GM12878 (cell line): ENCODE measurements around the gene TGDS. TPM values are rescaled to one million over a fixed set of nuclear protein-coding genes. Genes with fewer than 3 reads are reported as not detected.

Experiments
- ATAC-seq: fragments of 200-7000 bp; cut with Tn5 transposase; 3 replicates; pipeline ENCODE4 v1.9.1; 2020; ENCODE audit warnings: mild to moderate bottlenecking, moderate library complexity
- BruUV-seq: library from RNA; stranded (reverse); fragments of 400-500 nt; replicated peaks from 2 replicates; lab custom pipeline; 2021; lab: Mats Ljungman, UMichigan
- CTCF ChIA-PET: fragments of 300-600 bp; sonication (Branson Sonifier 250); formaldehyde crosslinking; extraction: SDS; loops from one replicate; lab custom pipeline; 2021; ENCODE audit warnings: inconsistent platforms; lab: Yijun Ruan, JAX
- POLR2A ChIA-PET: fragments of 350-600 bp; formaldehyde crosslinking; extraction: SDS; loops from one replicate; lab custom pipeline; 2021; ENCODE audit warnings: inconsistent platforms; lab: Charles Lee
- RAD21 ChIA-PET: fragments of 300-600 bp; sonication (Branson Sonifier 250); formaldehyde crosslinking; loops from one replicate; lab custom pipeline; 2023; ENCODE audit warnings: antibody characterized with exemption; ENCODE audit not compliant: unreplicated experiment; lab: Charles Lee
- SMC1A ChIA-PET: fragments of 300-600 bp; sonication (Branson Sonifier 250); formaldehyde crosslinking; loops from one replicate; lab custom pipeline; 2023; ENCODE audit not compliant: unreplicated experiment, uncharacterized antibody; lab: Charles Lee
- DNase-seq: peaks from one replicate; pipeline ENCODE4 v3.0.0-alpha.2; 2011; ENCODE audit warnings: low read depth, low spot score
- FAIRE-seq: peaks from 3 replicates; lab custom pipeline; 2011; peaks lifted over from hg19 to GRCh38; lab: Jason Lieb, UNC
- H2AFZ ChIP-seq: 2 replicates; pipeline ENCODE4 v1.6.0; 2011; ENCODE audit warnings: low read depth, low read length, control low read depth; ENCODE audit not compliant: control insufficient read depth
- H3K27ac ChIP-seq: 2 replicates; pipeline ENCODE4 v1.5.1; 2011; ENCODE audit warnings: control low read depth; ENCODE audit not compliant: control insufficient read depth, insufficient read depth
- H3K27me3 ChIP-seq, 2 experiments: replicated peaks in 1 of 2; 2 replicates each; pipeline versions ENCODE4 v1.6.0 to v1.6.1; 2011; ENCODE audit warnings: low read length in 1 of 2; ENCODE audit not compliant: control insufficient read depth in 2 of 2, insufficient read depth in 2 of 2
- H3K36me3 ChIP-seq, 2 experiments: 2 replicates each; pipeline ENCODE4 v1.5.1; 2011; ENCODE audit warnings: low read length in 1 of 2; ENCODE audit not compliant: control insufficient read depth in 2 of 2, insufficient read depth in 2 of 2
- H3K4me1 ChIP-seq: 2 replicates; pipeline ENCODE4 v1.6.1; 2011; ENCODE audit warnings: mild to moderate bottlenecking, low read length, moderate library complexity, mixed read lengths; ENCODE audit not compliant: control insufficient read depth, insufficient read depth
- H3K4me2 ChIP-seq: 2 replicates; pipeline ENCODE4 v1.6.0; 2011; ENCODE audit warnings: control low read depth; ENCODE audit not compliant: control insufficient read depth, insufficient read depth
- H3K4me3 ChIP-seq: fragments of 200-600 bp; sonication (generic); 2 replicates; pipeline ENCODE4 v1.5.1; 2016
- H3K79me2 ChIP-seq: 2 replicates; pipeline ENCODE4 v1.6.0; 2011; ENCODE audit warnings: low read length; ENCODE audit not compliant: control insufficient read depth, insufficient read depth
- H3K9ac ChIP-seq: 2 replicates; pipeline ENCODE4 v1.8.0; 2011; ENCODE audit warnings: low read length, control low read depth, mixed read lengths; ENCODE audit not compliant: control insufficient read depth, insufficient read depth
- H3K9me3 ChIP-seq: replicated peaks from 3 replicates; pipeline ENCODE4 v1.5.1; 2011; ENCODE audit warnings: mild to moderate bottlenecking, low read length; ENCODE audit not compliant: control insufficient read depth, insufficient read depth
- H4K20me1 ChIP-seq: 2 replicates; pipeline ENCODE4 v1.6.0; 2011; ENCODE audit not compliant: control insufficient read depth, insufficient read depth
- BCLAF1 ChIP-seq: fragments of 450-650 bp; IDR thresholded peaks from 2 replicates; pipeline ENCODE4 v1.6.1; 2017; ENCODE audit warnings: antibody characterized with exemption, mild to moderate bottlenecking, moderate library complexity
- CBX5 ChIP-seq: sonication (generic); IDR thresholded peaks from 2 replicates; pipeline ENCODE4 v1.6.1; 2016; ENCODE audit warnings: low read depth, moderate library complexity, mild to moderate bottlenecking, inconsistent platforms
- CHD2 ChIP-seq: IDR thresholded peaks from 2 replicates; pipeline ENCODE4 v1.6.1; 2011; ENCODE audit warnings: low read depth, low read length, improper control_type of control experiment, borderline replicate concordance
- CREM ChIP-seq: IDR thresholded peaks from 2 replicates; pipeline ENCODE4 v1.6.1; 2014; ENCODE audit warnings: antibody characterized with exemption, low read depth
- E2F4 ChIP-seq: IDR thresholded peaks from 2 replicates; pipeline ENCODE4 v1.6.1; 2012; ENCODE audit warnings: low read depth, low read length, improper control_type of control experiment
- ELK1 ChIP-seq: IDR thresholded peaks from 2 replicates; pipeline ENCODE4 v1.6.1; 2012; ENCODE audit warnings: low read depth, low read length, improper control_type of control experiment
- GABPA ChIP-seq: IDR thresholded peaks from 2 replicates; pipeline ENCODE4 v1.6.1; 2014; ENCODE audit warnings: antibody characterized with exemption, low read depth, mild to moderate bottlenecking, inconsistent platforms
- IRF3 ChIP-seq: fragments of 450-650 bp; IDR thresholded peaks from 2 replicates; pipeline ENCODE4 v1.6.1; 2014; ENCODE audit warnings: mild to moderate bottlenecking
- KLF5 ChIP-seq: fragments of 450-650 bp; IDR thresholded peaks from 2 replicates; pipeline ENCODE4 v1.6.1; 2014; ENCODE audit warnings: mild to moderate bottlenecking; ENCODE audit not compliant: partially characterized antibody
- MAX ChIP-seq: IDR thresholded peaks from 2 replicates; pipeline ENCODE4 v1.6.1; 2012; ENCODE audit warnings: low read depth, low read length, improper control_type of control experiment
- POLR2A ChIP-seq: IDR thresholded peaks from 2 replicates; pipeline ENCODE4 v1.6.1; 2011; ENCODE audit warnings: low read depth, mild to moderate bottlenecking, low read length
- POLR2AphosphoS2 ChIP-seq: IDR thresholded peaks from 2 replicates; pipeline ENCODE4 v1.6.1; 2011; ENCODE audit warnings: low read depth, mild to moderate bottlenecking, low read length, improper control_type of control experiment, moderate library complexity
- TCF3 ChIP-seq: IDR thresholded peaks from 2 replicates; pipeline ENCODE4 v1.6.1; 2012; ENCODE audit warnings: low read depth, mild to moderate bottlenecking, low read length, borderline replicate concordance; ENCODE audit not compliant: insufficient read depth
- WGBS: methylation state at CpG from one replicate; pipeline ENCODE4 v1.1.6; 2016; ENCODE audit warnings: low lambda C conversion rate; ENCODE audit not compliant: insufficient replicate concordance, insufficient coverage; ENCODE audit errors: missing lambda C conversion rate; 5-methylcytosine and 5-hydroxymethylcytosine counted together
- in situ Hi-C: fragments of 300-500 bp; cut with MboI; formaldehyde crosslinking; loops from 9 replicates; pipeline ENCODE4 v1.14.3; 2018; ENCODE audit warnings: mixed read lengths
- intact Hi-C: fragments of 100-400 bp; cut with micrococcal nuclease; formaldehyde crosslinking; loops from one replicate; pipeline ENCODE4 v1.14.2; 2022; ENCODE audit not compliant: unreplicated experiment
- polyA plus RNA-seq, 11 experiments: library from polyadenylated mRNA; depleted of rRNA in 4 of 11; unstranded in 6 of 11; stranded (reverse) in 5 of 11; fragments of >200 nt; fragmentation: Nextera tagmentation in 4 of 11; fragmentation: Illumina TruSeq in 1 of 11; extraction: Ambion mirVana in 4 of 11; extraction: Trizol in 1 of 11; gene quantifications; 1 replicate in 1 of 11; 2 replicates in 10 of 11; pipeline versions ENCODE4 v1.2.1 to v1.2.3, GENCODE V29; 2011 to 2016; ENCODE audit warnings: inconsistent platforms in 2 of 11, missing spikeins in 2 of 11, low read depth in 1 of 11
- total RNA-seq, 4 experiments: library from RNA; depleted of rRNA in 3 of 4; stranded (reverse); fragments of >200 nt in 3 of 4; fragmentation: Illumina TruSeq in 1 of 4; extraction: Trizol in 1 of 4; gene quantifications; 2 replicates each; pipeline versions ENCODE4 v1.2.1 to v1.2.3, GENCODE V29; 2013 to 2021

TGDS gene
- total and polyA plus RNA-seq, 10 of the 15 experiments (the other 5 are each of a cell fraction or from before 2014, with no cell fraction given), result 13.1 to 44.3 (median 23.8) TPM

- no peak for TF ChIP-seq E2F4
These were observed 6.5 kb upstream of the TGDS start (continued) for GRCh38 chr13:94602467-94602866.

GRCh38 chr13:94601446-94602431, 5.8 kb upstream of the TGDS start, which contains the start of gene GPR180:
Gene GPR180 (plus strand): TSS chr13:94601857. CDS start chr13:94601928, 71 bp downstream.
- Histone ChIP-seq H3K4me3 (peak within 1 kb of the TSS; percentile 90), H3K9me3 (peaks cover 2% of the 10 kb centered on the region; the same call in 1 of the 3 replicates), H4K20me1 (no peaks in the 10 kb centered on the region), H3K27ac (peak within 1 kb of the TSS; percentile 80), H3K79me2 (peaks cover 17% of the 10 kb centered on the region), H2AFZ (peak within 1 kb of the TSS; percentile 94), H3K4me2 (peak within 1 kb of the TSS; percentile 84), H3K9ac (peak within 1 kb of the TSS; percentile 80), H3K4me1 (peaks cover 6% of the 10 kb centered on the region; the same call in 1 of the 2 replicates), H3K27me3 (no peaks in the 10 kb centered on the region), H3K36me3 (peaks cover 0 to 5% of the 10 kb centered on the region in 2 experiments; a peak in 1 of 4 replicates)
- DNase-seq (peak; percentile 95), ATAC-seq (peak; percentile 99), FAIRE-seq (peak; percentile 95)
- in situ Hi-C loops (no loop called here), intact Hi-C loops (loop anchor here (1.0 kb wide), 1 partner anchor 52 kb away; no protein-coding TSS in a partner anchor)
- ChIA-PET RAD21 (interaction anchor here (1.6 to 5.5 kb wide), 2 partner anchors 15 to 166 kb away, joined by 4 to 36 read pairs; no protein-coding TSS in a partner anchor), SMC1A (interaction anchor here (1.4 to 2.7 kb wide), 4 partner anchors 8 to 53 kb away, joined by 4 to 14 read pairs (median 6); no protein-coding TSS in a partner anchor), CTCF (interaction anchor here (8.3 kb wide), 1 partner anchor 17 kb away, joined by 102 read pairs; no protein-coding TSS in a partner anchor), POLR2A (interaction anchor here (0.6 to 1.8 kb wide), 7 partner anchors 10 to 365 kb away, joined by 3 to 6 read pairs (median 4); no protein-coding TSS in a partner anchor)
- under 1% methylated on average over 70 of the region's 71 CpGs for WGBS
- BruUV-seq, result no TSS peak
- TF ChIP-seq IRF3 (peak; percentile 71; the same call in 1 of the 2 replicates), ELK1 (no peak), MAX (peak; percentile 99), CHD2 (peak; percentile 84; the same call in 1 of the 2 replicates), GABPA (peak; percentile 14; the same call in 1 of the 2 replicates), CBX5 (0 out of 2 replicates have a peak, but pooled peaks have one; percentile 33), POLR2AphosphoS2 (no peak), BCLAF1 (no peak), CREM (peak; percentile 58; the same call in 1 of the 2 replicates), POLR2A (peak; percentile 90), TCF3 (peak; percentile 84), KLF5 (peak; percentile 54)
